ENCODE measurements around the gene HTR1B. TPM values are rescaled to one million over a fixed set of nuclear protein-coding genes. Genes with fewer than 3 reads are reported as not detected.
A peak's percentile ranks its signal among the peaks of the same experiment; 100 is the strongest.

Gene HTR1B
- total RNA-seq, 4 donors from 2014 or later, result 0.13 TPM; not detected in 3

GRCh38 chr6:77457720-77458349 is 5.5 kb downstream of the HTR1B start:
- Histone ChIP-seq H3K27me3 (peaks cover 0 to 41% (median 1%) of the 10 kb centered on the region in 4 donors), H3K27ac (no peak overlapping the region), H3K9me3 (no peaks in the 10 kb centered on the region), H3K4me3 (no peak overlapping the region), H3K4me1 (peaks cover 0 to 8% (median 0%) of the 10 kb centered on the region in 3 donors), H3K36me3 (no peaks in the 10 kb centered on the region)
- TF ChIP-seq, protein P1, sequence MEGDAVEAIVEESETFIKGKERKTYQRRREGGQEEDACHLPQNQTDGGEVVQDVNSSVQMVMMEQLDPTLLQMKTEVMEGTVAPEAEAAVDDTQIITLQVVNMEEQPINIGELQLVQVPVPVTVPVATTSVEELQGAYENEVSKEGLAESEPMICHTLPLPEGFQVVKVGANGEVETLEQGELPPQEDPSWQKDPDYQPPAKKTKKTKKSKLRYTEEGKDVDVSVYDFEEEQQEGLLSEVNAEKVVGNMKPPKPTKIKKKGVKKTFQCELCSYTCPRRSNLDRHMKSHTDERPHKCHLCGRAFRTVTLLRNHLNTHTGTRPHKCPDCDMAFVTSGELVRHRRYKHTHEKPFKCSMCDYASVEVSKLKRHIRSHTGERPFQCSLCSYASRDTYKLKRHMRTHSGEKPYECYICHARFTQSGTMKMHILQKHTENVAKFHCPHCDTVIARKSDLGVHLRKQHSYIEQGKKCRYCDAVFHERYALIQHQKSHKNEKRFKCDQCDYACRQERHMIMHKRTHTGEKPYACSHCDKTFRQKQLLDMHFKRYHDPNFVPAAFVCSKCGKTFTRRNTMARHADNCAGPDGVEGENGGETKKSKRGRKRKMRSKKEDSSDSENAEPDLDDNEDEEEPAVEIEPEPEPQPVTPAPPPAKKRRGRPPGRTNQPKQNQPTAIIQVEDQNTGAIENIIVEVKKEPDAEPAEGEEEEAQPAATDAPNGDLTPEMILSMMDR (IDR thresholded peaks at IDR 0.05), result peak; percentile 45 to 62 (median 58)
- no peak for TF ChIP-seq POLR2A (IDR thresholded peaks at IDR 0.05)
- 20 to 25% methylated on average over 6 of the region's 6 CpGs for WGBS, 2 donors
- intact Hi-C loops (cut with DNase I), result no loop called here
- DNase-seq, result no peak

DNA sequence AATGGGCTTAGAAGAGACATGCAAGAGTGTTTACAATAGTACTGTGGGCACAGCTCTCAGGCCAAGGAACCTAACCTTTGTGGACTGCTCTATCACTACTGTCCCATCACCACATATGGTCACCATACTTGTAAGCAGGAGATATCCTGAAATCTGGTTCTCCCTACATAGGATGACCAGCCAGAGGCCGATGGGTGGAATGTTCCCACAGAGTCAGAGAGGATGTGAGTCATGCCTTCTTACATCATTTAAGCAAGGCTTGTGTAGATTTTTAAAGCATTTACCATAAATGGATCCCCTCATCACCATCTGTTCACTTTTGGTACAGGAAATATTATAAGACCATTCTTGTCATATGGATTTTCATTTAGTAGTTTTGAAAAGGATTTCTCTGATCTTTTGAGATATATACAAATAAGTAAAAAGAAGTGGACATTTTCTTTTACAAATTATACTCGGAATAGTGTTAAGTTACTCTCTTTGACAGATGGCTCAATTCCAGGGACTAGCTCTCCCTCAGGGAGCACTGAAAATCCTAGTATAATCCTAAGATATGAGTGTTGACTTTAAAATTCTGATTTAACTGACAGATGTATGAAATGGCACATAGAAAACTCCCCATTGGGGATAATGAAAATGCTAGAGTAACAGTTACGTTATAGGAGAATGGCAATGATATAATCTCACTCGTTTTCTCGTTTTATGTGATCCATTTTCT is 6.6 kb downstream of the HTR1B start:
- peaks cover 0 to 30% (median 0%) of the 10 kb centered on the region in 4 donors for H3K27me3 ChIP-seq
- WGBS, 2 donors, result 49 to 56% methylated on average over 5 of the region's 5 CpGs

GRCh38 chr6:77455271-77455670 is 8.0 kb downstream of the HTR1B start:
- DNase-seq, result no peak
- Histone ChIP-seq H3K9me3 (no peaks in the 10 kb centered on the region), H3K27ac (no peak overlapping the region), H3K4me3 (no peak overlapping the region), H3K4me1 (no peaks in the 10 kb centered on the region), H3K36me3 (no peaks in the 10 kb centered on the region), H3K27me3 (peaks cover 0 to 16% (median 0%) of the 10 kb centered on the region in 4 donors)
- TF ChIP-seq, protein P1 (IDR thresholded peaks at IDR 0.05), result no peak
- TF ChIP-seq POLR2A (IDR thresholded peaks at IDR 0.05), result no peak
- intact Hi-C loops (cut with DNase I), result no loop called here

More for the DNA sequence above, 6.6 kb downstream of the HTR1B start:
- intact Hi-C loops (cut with DNase I), result no loop called here
- Histone ChIP-seq H3K9me3 (no peaks in the 10 kb centered on the region), H3K36me3 (no peaks in the 10 kb centered on the region), H3K27ac (peak overlapping the region in 2 of 4 donors; percentile 21 to 59), H3K4me3 (no peak overlapping the region), H3K4me1 (no peaks in the 10 kb centered on the region)
- TF ChIP-seq POLR2A (IDR thresholded peaks at IDR 0.05), result no peak
- TF ChIP-seq, protein P1 (IDR thresholded peaks at IDR 0.05), result no peak
- DNase-seq, result no peak

DNA sequence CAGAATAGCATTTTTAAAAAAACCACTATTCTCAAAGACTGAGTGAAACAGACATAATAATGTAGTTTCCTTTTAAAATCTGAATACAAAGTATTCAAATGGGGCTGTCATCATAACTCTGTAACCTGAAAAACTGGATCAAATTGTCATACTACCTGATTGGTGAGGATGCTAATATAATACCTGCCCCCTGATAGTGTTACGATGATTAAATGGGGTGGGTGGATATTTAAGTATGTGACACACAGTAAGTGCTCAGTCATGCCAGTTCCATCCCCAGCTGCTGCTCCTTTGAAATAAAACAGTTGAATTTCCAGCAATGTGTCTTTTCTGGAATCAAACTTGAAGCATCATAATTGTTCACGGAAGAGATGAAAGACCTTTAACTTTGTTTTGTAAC is 8.9 kb downstream of the HTR1B start:
- Histone ChIP-seq H3K27ac (no peak overlapping the region), H3K36me3 (no peaks in the 10 kb centered on the region), H3K4me3 (no peak overlapping the region), H3K9me3 (no peaks in the 10 kb centered on the region), H3K27me3 (peaks cover 0 to 13% (median 0%) of the 10 kb centered on the region in 4 donors), H3K4me1 (no peaks in the 10 kb centered on the region)
- TF ChIP-seq, protein P1 (IDR thresholded peaks at IDR 0.05), result no peak
- no peak for TF ChIP-seq POLR2A (IDR thresholded peaks at IDR 0.05)
- no peak for DNase-seq
- 54 to 59% methylated on average over 2 of the region's 2 CpGs for WGBS, 2 donors
- intact Hi-C loops (cut with DNase I), result no loop called here

DNA sequence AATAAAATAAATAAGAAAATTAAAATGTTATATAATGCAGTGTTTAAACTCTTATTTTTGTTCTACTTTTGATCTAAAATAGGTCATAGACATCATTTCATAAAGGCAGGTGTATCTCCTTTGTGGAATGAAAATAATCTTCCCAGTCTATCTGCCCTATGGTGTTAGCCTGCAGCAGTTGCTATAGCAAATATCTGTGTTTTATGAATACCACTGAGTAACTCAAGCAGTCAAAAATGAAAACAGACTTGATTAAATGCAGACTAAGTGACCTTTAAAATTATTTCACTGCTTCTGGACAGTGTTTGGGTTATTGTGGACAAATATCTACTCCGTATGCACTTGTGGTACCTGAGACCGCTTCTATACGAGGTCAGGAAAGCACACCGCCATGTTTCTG is 11.8 kb downstream of the HTR1B start:
- H3K4me1 ChIP-seq, result no peaks in the 10 kb centered on the region
- no peak for TF ChIP-seq POLR2A (IDR thresholded peaks at IDR 0.05)
- TF ChIP-seq, protein P1 (IDR thresholded peaks at IDR 0.05), result no peak
- no peak overlapping the region for H3K4me3 ChIP-seq
- intact Hi-C loops (cut with DNase I), result no loop called here
- 89 to 93% methylated on average over 4 of the region's 4 CpGs for WGBS, 2 donors
- no peaks in the 10 kb centered on the region for H3K27me3 ChIP-seq
- no peak overlapping the region for H3K27ac ChIP-seq
- DNase-seq, result no peak
- no peaks in the 10 kb centered on the region for H3K9me3 ChIP-seq
- H3K36me3 ChIP-seq, result no peaks in the 10 kb centered on the region
